DOHH2 (cell line): ENCODE results near the gene SLC25A51.
"Not testable (repeated sequence)": the region's sequence is repeated elsewhere in the genome, so short reads cannot be mapped to it uniquely, and the experiment has no call there.

Experiments
- CTCF ChIP-seq: fragments of 200-600 bp; sonication (generic); IDR thresholded peaks from one replicate; pipeline ENCODE4 v1.5.1; 2014; ENCODE audit warnings: antibody characterized with exemption, mild to moderate bottlenecking, low read depth, low read length; ENCODE audit not compliant: poor library complexity, severe bottlenecking
- EZH2phosphoT487 ChIP-seq: fragments of 200-600 bp; sonication (generic); IDR thresholded peaks from 2 replicates; pipeline ENCODE4 v1.6.1; 2017; ENCODE audit warnings: borderline replicate concordance, mild to moderate bottlenecking, antibody characterized with exemption, low read length, moderate library complexity, mixed read lengths

GRCh38 chr9:37909836-37910235 is 5.9 kb upstream of the SLC25A51 start:
- TF ChIP-seq CTCF, EZH2phosphoT487: not testable (repeated sequence)
